Heart right ventricle (tissue), 16 donors: ENCODE results near the gene DZIP1L. TPM values are rescaled to one million over a fixed set of nuclear protein-coding genes. Genes with fewer than 3 reads are reported as not detected.

Source experiments
- ATAC-seq, 8 donors: fragments of 200-7000 bp; cut with Tn5 transposase; one replicate each; pipeline ENCODE4 v1.9.1; 2020; ENCODE audit warnings: mild to moderate bottlenecking in 8 of 8, moderate library complexity in 8 of 8, moderate number of reproducible peaks in 1 of 8
- DNase-seq, 2 donors: peaks; one replicate each; pipeline ENCODE4 v3.0.0-alpha.2; 2020
- H3K27ac ChIP-seq, 10 donors: fragments of 200-600 bp; sonication (generic) in 2 of 10; one replicate each; pipeline versions ENCODE4 v1.5.0 to v1.8.0; 2020 to 2022; ENCODE audit warnings: mild to moderate bottlenecking in 3 of 10
- H3K27me3 ChIP-seq, 7 donors: fragments of 200-600 bp; one replicate each; pipeline ENCODE4 v1.8.0; 2021 to 2022; ENCODE audit warnings: mild to moderate bottlenecking in 2 of 7
- H3K36me3 ChIP-seq, 9 donors: fragments of 200-600 bp; sonication (generic) in 1 of 9; one replicate each; pipeline versions ENCODE4 v1.5.0 to v1.8.0; 2020 to 2022; ENCODE audit warnings: mild to moderate bottlenecking in 2 of 9
- H3K4me1 ChIP-seq, 9 donors: fragments of 200-600 bp; sonication (generic) in 1 of 9; one replicate each; pipeline versions ENCODE4 v1.5.0 to v1.8.0; 2020 to 2022; ENCODE audit warnings: mild to moderate bottlenecking in 4 of 9
- H3K4me3 ChIP-seq, 10 donors: fragments of 200-600 bp; sonication (generic) in 2 of 10; one replicate each; pipeline versions ENCODE4 v1.5.0 to v1.8.0; 2020 to 2022; ENCODE audit warnings: mild to moderate bottlenecking in 7 of 10, moderate library complexity in 2 of 10
- H3K9me3 ChIP-seq, 11 donors: fragments of 200-600 bp in 10 of 11; sonication (generic) in 2 of 11; one replicate each; pipeline versions ENCODE4 v1.5.0 to v1.8.0; 2013 to 2022; ENCODE audit warnings: mild to moderate bottlenecking in 2 of 11, control low read depth in 1 of 11, moderate library complexity in 1 of 11
- WGBS, 2 donors: extraction: QIAGEN DNeasy Blood & Tissue Kit; methylation state at CpG; one replicate each; pipeline ENCODE4 v1.1.7; 2013; ENCODE audit warnings: inconsistent platforms in 1 of 2; 5-methylcytosine and 5-hydroxymethylcytosine counted together
- intact Hi-C, 10 donors: fragments of 100-400 bp; cut with DNase I; formaldehyde crosslinking; loops; one replicate each; pipeline versions ENCODE4 v1.11.1 to v1.14.2; 2022
- polyA plus RNA-seq, 2 donors: library from polyadenylated mRNA; stranded (reverse); fragments of 200-250 nt; gene quantifications; one replicate each; pipeline ENCODE4 v1.2.3, GENCODE V29; 2013
- total RNA-seq, 10 donors: library from RNA; stranded (reverse); fragmentation: NEBNext Ultra II Directional in 3 of 10; extraction: Animal tissue kit (Norgen Biotek cat#: 25700) in 3 of 10; gene quantifications; one replicate each; pipeline versions ENCODE4 v1.2.1 to v1.2.4, GENCODE V29; 2021 to 2023
- TF ChIP-seq, protein P1 (sequence below), 9 donors: fragments of 200-600 bp; sonication (generic) in 2 of 9; IDR thresholded peaks; one replicate each; pipeline versions ENCODE4 v1.5.0 to v1.8.0; 2021 to 2022; ENCODE audit warnings: antibody characterized with exemption in 9 of 9, mild to moderate bottlenecking in 5 of 9, moderate library complexity in 1 of 9
- donor health status: Arrhythmogenic right ventricular cardiomyopathy.
- donor health status: ischemic (EF 13 %, LVEDD 7.1; RV severe dilation, severe dysfunction).
- donor health status: healthy with polysubstance abuse.
- donor health status: DM: no; HTN: yes; CAD: no.
- donor health status: DM: no; HTN: no; CAD: no.
- donor health status: ischemic (EF 25% LVEDD 6.9; RV normal size, moderate dysfunction).
- donor health status: ischemic (EF 25% LVEDD 5.7; RV mildly dilated, moderate dysfunction).
- donor health status: healthy.
- donor health status: DM: yes; HTN: yes; CAD: no.
- donor health status: Ischemic cardiomyopathy.
- donor health status: ischemic (EF 35%, LVEDD 5.7; RV mildly dilated, moderate dysfunction).
- donor health status: nonischemic (EF 11% LVEDD 7.7; RV severe dilation, severe dysfunction).
- donor health status: DM: yes; HTN: yes; CAD: no.
- donor health status: PGD.
- donor health status: ischemic (EF 29% LVEDD 5.4; RV normal size, mild dysfunction).
- donor health status: nonischemic (EF 23%, LVEDD 6.1; RV moderate dilation, normal function).

Gene DZIP1L
- total and polyA plus RNA-seq, 12 donors = 1.9 to 5.5 (median 3.8) TPM

DNA sequence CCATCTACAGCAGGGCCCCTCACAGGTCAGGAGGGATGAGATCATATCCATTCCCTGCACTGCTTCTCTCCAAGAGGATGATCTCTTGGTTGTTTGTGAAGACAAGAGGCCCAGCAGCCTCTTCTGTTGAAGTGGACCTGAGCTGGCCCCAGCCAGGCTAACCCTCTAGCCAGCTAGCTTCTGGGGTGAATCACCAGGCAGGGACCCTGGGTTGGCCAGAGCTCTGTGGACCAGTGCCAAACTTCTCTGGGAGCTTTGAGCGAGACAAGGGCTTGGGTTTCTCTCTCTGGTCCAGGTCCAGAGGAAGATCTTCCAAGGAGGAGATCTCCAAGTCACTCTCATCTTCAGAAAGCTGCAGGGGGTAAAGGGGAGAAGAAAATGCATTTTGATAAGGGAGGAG, 52.8 kb downstream of the DZIP1L start:
- DNase-seq (no peak), ATAC-seq (peak in 2 of 8 donors; percentile 34 to 44)
- WGBS, 2 donors = 18 to 52% methylated on average over 1 of the region's 1 CpG
- Histone ChIP-seq H3K27me3 (no peaks in the 10 kb centered on the region), H3K4me1 (peaks cover 0 to 23% (median 3%) of the 10 kb centered on the region in 9 donors), H3K9me3 (no peaks in the 10 kb centered on the region), H3K36me3 (peaks cover 0 to 76% (median 14%) of the 10 kb centered on the region in 9 donors), H3K27ac (no peak overlapping the region), H3K4me3 (no peak overlapping the region)
- TF ChIP-seq, protein P1, sequence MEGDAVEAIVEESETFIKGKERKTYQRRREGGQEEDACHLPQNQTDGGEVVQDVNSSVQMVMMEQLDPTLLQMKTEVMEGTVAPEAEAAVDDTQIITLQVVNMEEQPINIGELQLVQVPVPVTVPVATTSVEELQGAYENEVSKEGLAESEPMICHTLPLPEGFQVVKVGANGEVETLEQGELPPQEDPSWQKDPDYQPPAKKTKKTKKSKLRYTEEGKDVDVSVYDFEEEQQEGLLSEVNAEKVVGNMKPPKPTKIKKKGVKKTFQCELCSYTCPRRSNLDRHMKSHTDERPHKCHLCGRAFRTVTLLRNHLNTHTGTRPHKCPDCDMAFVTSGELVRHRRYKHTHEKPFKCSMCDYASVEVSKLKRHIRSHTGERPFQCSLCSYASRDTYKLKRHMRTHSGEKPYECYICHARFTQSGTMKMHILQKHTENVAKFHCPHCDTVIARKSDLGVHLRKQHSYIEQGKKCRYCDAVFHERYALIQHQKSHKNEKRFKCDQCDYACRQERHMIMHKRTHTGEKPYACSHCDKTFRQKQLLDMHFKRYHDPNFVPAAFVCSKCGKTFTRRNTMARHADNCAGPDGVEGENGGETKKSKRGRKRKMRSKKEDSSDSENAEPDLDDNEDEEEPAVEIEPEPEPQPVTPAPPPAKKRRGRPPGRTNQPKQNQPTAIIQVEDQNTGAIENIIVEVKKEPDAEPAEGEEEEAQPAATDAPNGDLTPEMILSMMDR (IDR thresholded peaks at IDR 0.05) = no peak
- intact Hi-C loops = loop anchor here in 2 of 10 donors (10.0 kb wide), 1 partner anchor 362 kb away; no protein-coding TSS in a partner anchor

DNA sequence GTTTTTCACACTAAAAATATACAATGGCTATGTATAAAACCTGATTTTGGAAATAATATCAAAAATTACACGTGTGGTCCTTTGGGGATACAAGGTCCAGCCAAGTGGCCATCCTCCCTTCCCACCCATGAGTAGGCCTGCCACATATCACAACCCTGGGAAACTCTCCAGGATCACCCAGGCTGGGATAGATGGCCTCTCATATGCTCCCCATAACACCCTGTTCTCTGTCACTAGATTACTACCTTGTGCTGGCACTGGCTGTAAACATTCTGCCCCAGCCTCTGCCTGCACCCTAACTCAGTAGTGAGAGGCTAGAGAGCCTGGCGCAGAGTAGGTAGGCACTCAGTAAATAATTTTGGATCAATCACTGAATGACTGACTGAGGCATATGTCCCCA, 53.4 kb downstream of the DZIP1L start:
- Histone ChIP-seq H3K4me1 (peaks cover 0 to 24% (median 3%) of the 10 kb centered on the region in 9 donors), H3K9me3 (no peaks in the 10 kb centered on the region), H3K36me3 (peaks cover 0 to 70% (median 14%) of the 10 kb centered on the region in 9 donors), H3K27me3 (no peaks in the 10 kb centered on the region), H3K4me3 (no peak overlapping the region), H3K27ac (no peak overlapping the region)
- DNase-seq = no peak
- WGBS, 2 donors = 82 to 84% methylated on average over 2 of the region's 2 CpGs
- ATAC-seq = peak in 4 of 8 donors; percentile 31 to 69 (median 48)
- intact Hi-C loops = loop anchor here in 2 of 10 donors (10.0 kb wide), 1 partner anchor 363 kb away; no protein-coding TSS in a partner anchor
- TF ChIP-seq, protein P1 (IDR thresholded peaks at IDR 0.05) = no peak

DNA sequence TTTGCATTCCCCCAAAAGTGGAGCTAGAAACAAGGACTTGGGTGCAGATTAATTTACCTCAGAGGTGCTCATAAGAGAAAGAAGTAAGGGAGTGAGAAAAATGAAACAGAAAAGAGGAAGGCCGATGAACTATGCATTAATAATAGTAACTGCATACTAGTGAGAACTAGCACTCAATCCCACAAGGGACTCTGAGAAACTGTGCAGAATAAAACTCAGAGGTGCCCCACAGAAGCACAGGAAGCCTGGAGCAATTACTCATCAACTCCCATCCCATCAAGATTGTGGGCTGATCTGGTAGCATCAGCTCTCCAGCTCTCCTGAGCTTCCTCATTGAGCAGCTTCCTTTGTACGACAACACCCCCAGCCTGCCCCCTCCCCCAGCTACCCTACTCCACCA, 54.6 kb downstream of the DZIP1L start:
- intact Hi-C loops = loop anchor here in 2 of 10 donors (10.0 kb wide), 1 partner anchor 364 kb away; no protein-coding TSS in a partner anchor

DNA sequence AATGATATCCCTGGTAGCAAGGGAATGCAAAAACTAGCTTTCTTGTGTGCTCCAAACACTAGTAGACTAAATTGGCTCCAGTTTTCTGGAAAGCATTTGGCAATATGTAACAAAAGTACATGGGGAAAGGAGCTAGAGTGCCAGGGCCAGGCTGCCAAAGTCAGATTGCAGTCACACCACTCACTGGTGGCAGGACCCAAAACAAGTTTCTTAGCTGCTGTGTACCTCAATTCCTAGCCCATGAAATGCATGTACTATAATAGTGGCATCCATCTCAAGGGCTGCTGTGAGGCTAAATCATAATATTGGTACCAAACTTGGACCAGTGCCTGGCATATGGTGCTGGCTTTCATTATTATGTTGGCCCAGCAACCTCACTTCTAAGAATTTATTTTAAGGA, 56.1 kb downstream of the DZIP1L start:
- intact Hi-C loops = loop anchor here in 1 of 10 donors (10.0 kb wide), 1 partner anchor 954 kb away; no protein-coding TSS in a partner anchor
- peak in 1 of 2 donors; percentile 20 for DNase-seq
- no peaks in the 10 kb centered on the region for H3K9me3 ChIP-seq
- no peak overlapping the region for H3K4me3 ChIP-seq
- H3K4me1 ChIP-seq = peaks cover 0 to 24% (median 3%) of the 10 kb centered on the region in 9 donors
- peak overlapping the region in 5 of 10 donors; percentile 2 to 54 (median 5) for H3K27ac ChIP-seq
- H3K36me3 ChIP-seq = peaks cover 0 to 42% (median 8%) of the 10 kb centered on the region in 9 donors
- TF ChIP-seq, protein P1 (IDR thresholded peaks at IDR 0.05) = no peak
- peak in 7 of 8 donors; percentile 40 to 86 (median 73) for ATAC-seq
- no peaks in the 10 kb centered on the region for H3K27me3 ChIP-seq

More for the DNA sequence above, 54.6 kb downstream of the DZIP1L start:
- H3K4me1 ChIP-seq = peaks cover 0 to 24% (median 3%) of the 10 kb centered on the region in 9 donors
- no peak overlapping the region for H3K27ac ChIP-seq
- H3K4me3 ChIP-seq = no peak overlapping the region
- H3K9me3 ChIP-seq = no peaks in the 10 kb centered on the region
- no peaks in the 10 kb centered on the region for H3K27me3 ChIP-seq
- TF ChIP-seq, protein P1 (IDR thresholded peaks at IDR 0.05) = no peak
- WGBS, 2 donors = 43 to 83% methylated on average over 2 of the region's 2 CpGs
- ATAC-seq (no peak), DNase-seq (no peak)
- H3K36me3 ChIP-seq = peaks cover 0 to 58% (median 14%) of the 10 kb centered on the region in 9 donors
